Smooth muscle cell (in vitro differentiated cells): ENCODE measurements around the gene HDAC8. TPM values are rescaled to one million over a fixed set of nuclear protein-coding genes. Genes with fewer than 3 reads are reported as not detected.
A peak's percentile ranks its signal among the peaks of the same experiment; 100 is the strongest.

Source experiments
- DNase-seq: peaks from one replicate; lab custom pipeline; 2025; ENCODE audit not compliant: unreplicated experiment; lab: John Stamatoyannopoulos, UW
- H2AFZ ChIP-seq: fragments of 200-600 bp; sonication (generic); 2 replicates; pipeline ENCODE4 v1.6.0; 2016; ENCODE audit warnings: antibody characterized with exemption, low read depth, mild to moderate bottlenecking
- H3F3A ChIP-seq: fragments of 200-600 bp; sonication (generic); 2 replicates; pipeline ENCODE4 v1.6.0; 2017; ENCODE audit warnings: antibody characterized with exemption, low read depth
- H3K27ac ChIP-seq: fragments of 200-600 bp; sonication (generic); 2 replicates; pipeline ENCODE4 v1.5.1; 2016; ENCODE audit warnings: low read depth, mild to moderate bottlenecking
- H3K27me3 ChIP-seq: fragments of 200-600 bp; sonication (generic); 2 replicates; pipeline ENCODE4 v1.6.1; 2016; ENCODE audit warnings: low read depth, mild to moderate bottlenecking
- H3K36me3 ChIP-seq: fragments of 200-600 bp; sonication (generic); 2 replicates; pipeline ENCODE4 v1.5.1; 2016; ENCODE audit warnings: low read depth
- H3K4me1 ChIP-seq: fragments of 200-600 bp; sonication (generic); 2 replicates; pipeline ENCODE4 v1.5.1; 2016; ENCODE audit warnings: low read depth
- H3K4me2 ChIP-seq: fragments of 200-600 bp; sonication (generic); 2 replicates; pipeline ENCODE4 v1.6.0; 2016; ENCODE audit warnings: mild to moderate bottlenecking
- H3K4me3 ChIP-seq: fragments of 200-600 bp; sonication (generic); 2 replicates; pipeline ENCODE4 v1.5.1; 2016; ENCODE audit warnings: mild to moderate bottlenecking
- H3K79me2 ChIP-seq: fragments of 200-600 bp; sonication (generic); 2 replicates; pipeline ENCODE4 v1.6.0; 2016; ENCODE audit warnings: low read depth, mild to moderate bottlenecking
- H3K9ac ChIP-seq: fragments of 200-600 bp; sonication (generic); 2 replicates; pipeline ENCODE4 v1.6.0; 2016; ENCODE audit warnings: low read depth
- H3K9me3 ChIP-seq: fragments of 200-600 bp; sonication (generic); replicated peaks from 2 replicates; pipeline ENCODE4 v1.5.1; 2016; ENCODE audit warnings: low read depth
- H4K20me1 ChIP-seq: fragments of 200-600 bp; sonication (generic); 2 replicates; pipeline ENCODE4 v1.6.0; 2016; ENCODE audit warnings: low read depth
- CTCF ChIP-seq: fragments of 200-600 bp; sonication (generic); IDR thresholded peaks from 2 replicates; pipeline ENCODE4 v1.5.1; 2017; ENCODE audit warnings: borderline replicate concordance, mild to moderate bottlenecking, antibody characterized with exemption; ENCODE audit not compliant: insufficient read depth, poor library complexity, severe bottlenecking
- WGBS: methylation state at CpG from one replicate; pipeline ENCODE4 v1.1.7; 2016; ENCODE audit warnings: low lambda C conversion rate; 5-methylcytosine and 5-hydroxymethylcytosine counted together
- polyA plus RNA-seq: library from polyadenylated mRNA; unstranded; fragments of >200 nt; fragmentation: Nextera tagmentation; extraction: Ambion mirVana; gene quantifications from 2 replicates; pipeline ENCODE4 v1.2.1, GENCODE V29; 2016
- total RNA-seq: library from RNA; depleted of rRNA; stranded (reverse); fragments of >200 nt; gene quantifications from 2 replicates; pipeline ENCODE4 v1.2.3, GENCODE V29; 2014

Gene HDAC8
- total and polyA plus RNA-seq, 2 experiments from 2014 or later, result 23.1 to 40.7 TPM

- TF ChIP-seq CTCF, result no peak
- Histone ChIP-seq H3K4me1 (no peaks in the 10 kb centered on the region), H3K79me2 (no peaks in the 10 kb centered on the region), H4K20me1 (no peaks in the 10 kb centered on the region), H3K9ac (no peak overlapping the region), H3K36me3 (no peaks in the 10 kb centered on the region), H3K4me3 (no peak overlapping the region), H3K9me3 (no peaks in the 10 kb centered on the region), H3F3A (no peaks in the 10 kb centered on the region), H2AFZ (no peak overlapping the region), H3K27ac (no peak overlapping the region), H3K27me3 (no peaks in the 10 kb centered on the region), H3K4me2 (no peak overlapping the region)
- DNase-seq, result no peak
- WGBS, result 80% methylated on average over 3 of the region's 3 CpGs
These were observed 11.5 kb upstream of the HDAC8 start for GRCh38 chrX:72584163-72584562.

- no peak for DNase-seq
- Histone ChIP-seq H3K27me3 (no peaks in the 10 kb centered on the region), H3K27ac (no peak overlapping the region), H3K79me2 (peaks cover 4% of the 10 kb centered on the region), H3K4me1 (no peaks in the 10 kb centered on the region), H3F3A (no peaks in the 10 kb centered on the region), H3K9me3 (no peaks in the 10 kb centered on the region), H3K4me2 (no peak overlapping the region), H3K36me3 (no peaks in the 10 kb centered on the region), H2AFZ (no peak overlapping the region), H3K9ac (no peak overlapping the region), H3K4me3 (no peak overlapping the region), H4K20me1 (no peaks in the 10 kb centered on the region)
- no peak for TF ChIP-seq CTCF
- WGBS, result 80% methylated on average over 7 of the region's 7 CpGs
These were observed 3.7 kb upstream of the HDAC8 start for GRCh38 chrX:72576141-72576894.

- Histone ChIP-seq H3K4me2 (peak overlapping the region; percentile 88), H3K9ac (no peak overlapping the region), H4K20me1 (no peaks in the 10 kb centered on the region), H3F3A (no peaks in the 10 kb centered on the region), H3K27me3 (no peaks in the 10 kb centered on the region), H3K79me2 (peaks cover 4% of the 10 kb centered on the region), H3K9me3 (no peaks in the 10 kb centered on the region), H3K4me1 (no peaks in the 10 kb centered on the region), H3K4me3 (peak overlapping the region; percentile 85), H3K36me3 (peaks cover 4% of the 10 kb centered on the region), H2AFZ (peak overlapping the region; percentile 92), H3K27ac (no peak overlapping the region)
- no peak for DNase-seq
- TF ChIP-seq CTCF, result no peak
- whole genome bisulfite sequencing, result 34% methylated on average over 7 of the region's 7 CpGs
These were observed 492 bp upstream of the HDAC8 start for GRCh38 chrX:72573158-72573511.

- no peaks in the 10 kb centered on the region for H3F3A ChIP-seq
- H3K27ac ChIP-seq, result no peak overlapping the region
- no peak for DNase-seq
- no peak overlapping the region for H2AFZ ChIP-seq
- no peak overlapping the region for H3K9ac ChIP-seq
- peaks cover 4% of the 10 kb centered on the region for H3K36me3 ChIP-seq
- H3K27me3 ChIP-seq, result no peaks in the 10 kb centered on the region
- WGBS, result 76% methylated on average over 2 of the region's 2 CpGs
- H3K4me1 ChIP-seq, result no peaks in the 10 kb centered on the region
- no peaks in the 10 kb centered on the region for H4K20me1 ChIP-seq
- no peak for TF ChIP-seq CTCF
- no peak overlapping the region for H3K4me2 ChIP-seq
- H3K79me2 ChIP-seq, result peaks cover 4% of the 10 kb centered on the region
- no peaks in the 10 kb centered on the region for H3K9me3 ChIP-seq
- no peak overlapping the region for H3K4me3 ChIP-seq
These were observed 2.9 kb downstream of the HDAC8 start for GRCh38 chrX:72569786-72570185.
